DND-41 (cell line): ENCODE results near the gene LPCAT1.

ENCODE experiments used
- EZH2 ChIP-seq: IDR thresholded peaks from 3 replicates; pipeline ENCODE4 v1.6.1; 2012; ENCODE audit warnings: borderline replicate concordance, low read depth, mild to moderate bottlenecking, moderate library complexity, low read length, inconsistent platforms; ENCODE audit not compliant: severe bottlenecking
- TF ChIP-seq, protein P1 (sequence below): IDR thresholded peaks from 2 replicates; pipeline ENCODE4 v1.5.1; 2012; ENCODE audit warnings: borderline replicate concordance, low read length, moderate library complexity, mild to moderate bottlenecking; ENCODE audit not compliant: poor library complexity, severe bottlenecking; ENCODE audit errors: extremely low read depth

DNA sequence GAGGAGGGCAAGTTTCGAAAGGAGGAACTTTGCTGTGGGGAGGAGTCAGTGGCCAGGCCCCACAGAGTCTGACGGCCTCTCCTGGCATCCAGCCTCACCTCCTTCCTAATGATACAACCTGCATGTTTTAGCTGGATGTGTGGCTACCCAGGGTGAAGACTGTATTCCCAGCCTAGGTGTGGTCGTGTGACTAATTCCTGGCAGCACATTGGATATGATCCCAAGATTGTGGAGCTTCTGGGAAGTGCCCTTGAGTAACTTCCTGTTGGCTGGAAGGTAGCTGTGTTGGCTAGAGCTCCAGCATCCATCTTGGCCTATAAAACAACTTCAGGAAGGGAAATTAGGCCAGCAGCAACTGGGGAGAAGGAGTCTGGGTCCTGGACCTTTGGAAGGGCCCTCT, 19.0 kb upstream of the LPCAT1 start:
- TF ChIP-seq EZH2: no peak
- TF ChIP-seq, protein P1, sequence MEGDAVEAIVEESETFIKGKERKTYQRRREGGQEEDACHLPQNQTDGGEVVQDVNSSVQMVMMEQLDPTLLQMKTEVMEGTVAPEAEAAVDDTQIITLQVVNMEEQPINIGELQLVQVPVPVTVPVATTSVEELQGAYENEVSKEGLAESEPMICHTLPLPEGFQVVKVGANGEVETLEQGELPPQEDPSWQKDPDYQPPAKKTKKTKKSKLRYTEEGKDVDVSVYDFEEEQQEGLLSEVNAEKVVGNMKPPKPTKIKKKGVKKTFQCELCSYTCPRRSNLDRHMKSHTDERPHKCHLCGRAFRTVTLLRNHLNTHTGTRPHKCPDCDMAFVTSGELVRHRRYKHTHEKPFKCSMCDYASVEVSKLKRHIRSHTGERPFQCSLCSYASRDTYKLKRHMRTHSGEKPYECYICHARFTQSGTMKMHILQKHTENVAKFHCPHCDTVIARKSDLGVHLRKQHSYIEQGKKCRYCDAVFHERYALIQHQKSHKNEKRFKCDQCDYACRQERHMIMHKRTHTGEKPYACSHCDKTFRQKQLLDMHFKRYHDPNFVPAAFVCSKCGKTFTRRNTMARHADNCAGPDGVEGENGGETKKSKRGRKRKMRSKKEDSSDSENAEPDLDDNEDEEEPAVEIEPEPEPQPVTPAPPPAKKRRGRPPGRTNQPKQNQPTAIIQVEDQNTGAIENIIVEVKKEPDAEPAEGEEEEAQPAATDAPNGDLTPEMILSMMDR: no peak
